Activated naive CD4-positive, alpha-beta T cell treated with anti-CD3 and anti-CD28 coated beads, Interleukin-2, amount 10 ng/mL, durations not matched to agents 7 days and 5 days (primary cell): ENCODE measurements around the gene SLC16A3.

Experiments used
- CTCF ChIA-PET: fragments of 350-600 bp; sonication (Branson Sonifier 250); formaldehyde crosslinking; loops from one replicate; lab custom pipeline; 2021; ENCODE audit warnings: antibody characterized with exemption; lab: Charles Lee
- DNase-seq: peaks from one replicate; pipeline ENCODE4 v3.0.0-alpha.2; 2020
- H3K27ac Mint-ChIP-seq: one replicate; pipeline ENCODE4 v1.8.0; 2021; ENCODE audit warnings: mild to moderate bottlenecking, moderate library complexity, mixed read lengths
- H3K27me3 Mint-ChIP-seq: one replicate; pipeline ENCODE4 v1.8.0; 2021; ENCODE audit warnings: mild to moderate bottlenecking, mixed read lengths
- H3K36me3 Mint-ChIP-seq: one replicate; pipeline ENCODE4 v1.8.0; 2021; ENCODE audit warnings: mixed read lengths
- H3K4me1 Mint-ChIP-seq: one replicate; pipeline ENCODE4 v1.8.0; 2021; ENCODE audit warnings: mixed read lengths
- H3K4me3 Mint-ChIP-seq: one replicate; pipeline ENCODE4 v1.8.0; 2021; ENCODE audit warnings: mild to moderate bottlenecking, moderate library complexity, mixed read lengths
- H3K9me3 Mint-ChIP-seq: one replicate; pipeline ENCODE4 v1.8.0; 2021; ENCODE audit warnings: mixed read lengths

The SLC16A3 gene

DNA sequence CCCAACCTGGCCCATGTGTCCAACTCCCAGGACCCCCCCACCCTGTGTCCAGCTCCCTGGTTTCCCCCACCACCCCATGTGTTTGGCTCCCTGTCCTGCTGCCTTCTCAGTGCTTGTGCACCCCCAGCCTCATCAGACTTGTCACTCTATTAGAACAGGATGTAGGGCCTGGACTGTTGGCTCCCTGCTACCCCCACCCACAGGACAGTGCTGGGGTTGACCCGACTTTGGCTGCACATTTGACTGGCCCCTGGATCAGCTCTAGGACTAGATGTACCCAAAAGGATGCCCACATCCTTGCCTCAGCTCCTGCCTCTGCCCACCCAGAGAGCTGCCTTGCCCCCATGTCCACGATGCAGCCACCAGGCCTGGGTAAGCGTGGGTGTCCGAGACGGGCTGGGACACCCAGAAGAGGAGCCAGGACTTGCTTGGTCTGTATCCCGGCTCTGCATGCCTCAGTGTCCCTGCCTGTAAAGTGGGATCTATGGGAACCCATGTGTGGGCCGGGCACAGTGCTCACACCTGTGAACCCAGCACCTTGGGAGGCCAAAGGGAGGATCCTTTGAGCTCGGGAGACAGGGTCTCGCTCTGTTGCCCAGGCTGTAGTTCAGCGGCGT is 14.7 kb upstream of the SLC16A3 start:
- Mint-ChIP-seq H3K27me3 (peaks cover 16% of the 10 kb centered on the region), H3K4me1 (peaks cover 43% of the 10 kb centered on the region), H3K36me3 (peaks cover 2% of the 10 kb centered on the region), H3K4me3 (peak overlapping the region; percentile 67), H3K27ac (peak overlapping the region; percentile 72), H3K9me3 (no peaks in the 10 kb centered on the region)
- DNase-seq, result no peak
- CTCF ChIA-PET, result interaction anchor here (1.2 kb wide), 1 partner anchor 8 kb away, joined by 3 read pairs; no protein-coding TSS in a partner anchor

DNA sequence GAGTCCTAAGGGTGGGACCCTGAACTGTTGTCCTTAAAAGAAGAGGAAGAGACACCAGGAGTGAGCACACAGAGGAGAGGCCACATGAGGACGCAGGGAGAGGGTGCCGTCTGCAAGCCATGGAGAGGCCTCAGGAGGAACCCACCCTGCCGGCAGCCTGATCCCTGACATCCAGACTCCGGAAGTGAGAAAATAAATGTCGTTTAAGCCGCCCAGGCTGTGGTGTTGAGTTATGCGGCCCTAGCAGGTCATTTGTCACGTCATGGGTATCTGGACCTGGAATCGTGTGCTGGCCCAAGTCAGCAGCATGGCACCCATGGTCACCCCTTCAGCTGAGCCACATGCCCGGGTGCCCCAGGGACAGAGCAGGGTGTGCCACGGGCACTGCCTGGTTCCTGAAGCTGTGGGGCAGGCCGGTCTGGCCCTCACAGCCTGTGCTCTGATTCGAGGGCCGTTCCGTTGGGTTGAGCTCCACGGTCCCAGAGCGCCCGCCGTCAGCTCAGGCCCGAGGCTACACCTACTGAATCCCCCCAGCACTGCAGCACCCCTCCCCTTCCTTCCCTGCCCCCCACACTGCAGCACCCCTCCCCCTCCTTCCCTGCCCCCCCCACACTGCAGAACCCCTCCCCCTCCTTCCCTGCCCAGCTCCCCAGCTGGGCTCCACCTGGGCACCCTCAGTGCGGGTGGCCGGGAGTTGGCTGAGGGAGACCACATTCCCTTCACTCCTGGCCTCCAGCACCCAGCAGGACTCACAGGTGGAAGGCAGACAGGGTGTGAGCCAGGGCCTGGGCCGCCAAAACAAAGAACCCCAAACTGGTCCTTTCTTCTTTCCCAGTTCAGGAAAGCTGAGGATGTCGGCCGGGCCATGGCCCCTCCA is 13.5 kb upstream of the SLC16A3 start:
- no peaks in the 10 kb centered on the region for H3K9me3 Mint-ChIP-seq
- DNase-seq, result no peak
- peaks cover 20% of the 10 kb centered on the region for H3K27me3 Mint-ChIP-seq
- peaks cover 37% of the 10 kb centered on the region for H3K4me1 Mint-ChIP-seq
- H3K36me3 Mint-ChIP-seq, result no peaks in the 10 kb centered on the region
- CTCF ChIA-PET, result interaction anchor here (1.4 kb wide), 1 partner anchor 20 kb away, joined by 3 read pairs; no protein-coding TSS in a partner anchor
- H3K4me3 Mint-ChIP-seq, result no peak overlapping the region
- H3K27ac Mint-ChIP-seq, result no peak overlapping the region

DNA sequence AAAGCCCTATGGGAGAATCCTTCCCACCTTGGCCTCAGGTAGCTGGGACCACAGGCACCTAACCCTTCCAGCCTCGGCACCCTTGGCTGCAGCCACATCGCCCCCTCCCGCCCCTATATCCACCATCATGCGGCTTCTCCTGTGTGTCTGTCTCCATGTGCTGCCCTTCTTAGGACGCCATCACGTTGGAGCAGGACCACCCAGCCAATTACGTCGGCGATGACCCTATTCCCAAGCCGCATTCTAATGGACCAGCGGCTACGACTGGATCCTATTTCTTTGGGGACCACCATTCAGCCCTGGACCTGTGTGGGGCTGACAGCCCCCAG is 12.9 kb upstream of the SLC16A3 start:
- H3K4me1 Mint-ChIP-seq, result peaks cover 37% of the 10 kb centered on the region
- no peak overlapping the region for H3K4me3 Mint-ChIP-seq
- no peak overlapping the region for H3K27ac Mint-ChIP-seq
- no peaks in the 10 kb centered on the region for H3K36me3 Mint-ChIP-seq
- CTCF ChIA-PET, result interaction anchor here (1.4 kb wide), 1 partner anchor 20 kb away, joined by 3 read pairs; no protein-coding TSS in a partner anchor
- H3K27me3 Mint-ChIP-seq, result peaks cover 20% of the 10 kb centered on the region
- H3K9me3 Mint-ChIP-seq, result no peaks in the 10 kb centered on the region
- DNase-seq, result no peak

DNA sequence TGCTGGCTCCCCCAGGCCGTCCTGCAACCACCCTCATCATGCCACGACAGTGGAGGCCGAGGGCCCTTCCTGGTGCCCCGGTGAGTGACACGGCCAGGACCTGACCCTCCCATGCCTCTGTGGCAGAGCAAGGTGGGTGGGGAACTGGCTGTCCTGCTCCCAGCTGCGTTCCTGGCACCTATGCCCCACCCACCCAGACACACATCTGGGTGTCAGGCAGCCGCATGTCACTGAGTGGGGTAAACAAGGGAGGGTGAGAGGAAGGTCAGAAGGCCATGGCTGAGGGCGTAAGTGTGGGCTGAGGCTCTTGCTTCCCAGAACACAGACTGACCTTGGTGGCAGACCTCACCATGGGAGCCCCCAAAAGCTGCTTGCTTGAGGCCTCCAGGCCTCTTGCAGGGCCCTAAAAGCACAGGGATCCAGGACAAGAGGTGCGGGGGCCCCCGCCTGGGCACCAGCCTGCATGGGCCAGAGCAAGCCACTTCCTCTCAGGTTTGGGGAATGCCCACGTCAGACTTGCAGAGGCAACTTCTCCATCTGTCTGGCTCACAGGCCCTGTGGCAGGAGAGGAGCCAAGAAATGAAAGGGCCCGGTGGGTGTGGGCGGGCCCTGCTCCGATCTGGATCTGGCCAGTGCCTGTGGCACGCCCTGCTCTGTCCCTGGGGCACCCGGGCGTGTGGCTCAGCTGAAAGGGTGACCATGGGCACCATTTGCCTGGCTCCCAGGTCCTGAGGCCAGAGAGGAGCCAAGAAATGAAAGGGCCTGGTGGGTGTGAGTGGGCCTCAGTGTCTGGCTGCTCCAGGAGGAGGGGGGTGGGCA is 12.3 kb upstream of the SLC16A3 start:
- peak; percentile 57 for DNase-seq
- H3K27ac Mint-ChIP-seq, result peak overlapping the region; percentile 4
- H3K27me3 Mint-ChIP-seq, result peaks cover 20% of the 10 kb centered on the region
- H3K4me1 Mint-ChIP-seq, result peaks cover 35% of the 10 kb centered on the region
- no peak overlapping the region for H3K4me3 Mint-ChIP-seq
- CTCF ChIA-PET, result interaction anchor here (1.4 kb wide), 1 partner anchor 19 kb away, joined by 3 read pairs; no protein-coding TSS in a partner anchor
- no peaks in the 10 kb centered on the region for H3K36me3 Mint-ChIP-seq
- H3K9me3 Mint-ChIP-seq, result no peaks in the 10 kb centered on the region

DNA sequence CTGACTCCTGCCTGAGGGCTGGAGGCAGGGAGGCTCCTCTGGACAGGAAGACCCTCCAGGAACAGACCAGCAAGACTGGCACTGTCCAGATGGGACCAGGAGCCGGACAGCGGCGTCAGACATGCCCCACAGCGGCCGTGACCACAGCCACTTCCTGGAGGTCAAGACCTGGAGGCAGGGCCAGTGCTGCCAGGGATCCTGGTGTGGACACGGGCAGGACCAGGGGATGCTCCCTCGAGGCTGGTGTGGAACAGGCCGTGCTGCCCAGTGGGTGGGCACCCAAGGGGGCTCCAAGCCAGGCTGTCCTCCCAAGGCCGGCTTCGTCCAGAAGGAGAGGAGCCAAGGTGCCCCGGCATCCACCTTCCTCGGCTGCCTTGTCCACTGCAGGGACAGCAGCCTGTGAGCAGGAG is 11.7 kb upstream of the SLC16A3 start:
- H3K27ac Mint-ChIP-seq, result no peak overlapping the region

DNA sequence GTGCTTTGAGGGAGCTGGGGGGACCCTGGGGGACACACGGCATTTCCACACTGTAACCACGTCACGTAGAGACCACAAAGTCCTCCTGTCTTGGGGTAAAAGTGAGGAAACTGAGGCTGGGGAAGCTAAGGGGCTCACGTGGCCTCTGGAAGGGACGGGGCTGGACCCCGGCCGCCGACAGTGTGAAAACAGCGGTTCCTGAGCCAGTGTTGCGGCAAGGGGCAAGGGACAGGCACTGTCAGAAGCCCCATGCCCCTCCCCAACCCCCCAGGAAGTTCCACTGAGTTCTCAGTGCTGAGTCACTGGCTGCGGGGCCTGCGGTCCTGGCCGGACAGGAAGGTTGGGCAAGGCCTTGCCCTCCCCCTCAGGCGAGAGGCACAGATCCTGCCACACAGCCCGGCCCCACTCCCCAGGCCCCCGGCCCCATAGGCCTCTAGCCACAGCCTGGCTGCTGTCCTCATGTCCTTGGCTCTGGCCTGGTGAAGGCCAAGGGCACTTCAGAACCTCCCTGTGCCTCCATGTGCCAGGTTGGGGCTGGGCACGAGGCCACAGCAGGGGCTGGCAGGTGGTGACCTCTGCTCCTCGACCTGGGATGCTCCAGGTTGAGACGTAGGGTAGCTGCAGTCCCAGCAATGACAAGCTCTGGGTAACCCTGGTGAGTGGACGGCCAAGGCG is 11.2 kb upstream of the SLC16A3 start:
- Mint-ChIP-seq H3K4me3 (no peak overlapping the region), H3K27me3 (peaks cover 20% of the 10 kb centered on the region), H3K4me1 (peaks cover 30% of the 10 kb centered on the region)

More for the DNA sequence above, 11.7 kb upstream of the SLC16A3 start:
- Mint-ChIP-seq H3K4me3 (no peak overlapping the region), H3K4me1 (peaks cover 30% of the 10 kb centered on the region), H3K36me3 (no peaks in the 10 kb centered on the region), H3K27me3 (peaks cover 20% of the 10 kb centered on the region), H3K9me3 (no peaks in the 10 kb centered on the region)
- CTCF ChIA-PET, result no interaction called here
- DNase-seq, result no peak

DNA sequence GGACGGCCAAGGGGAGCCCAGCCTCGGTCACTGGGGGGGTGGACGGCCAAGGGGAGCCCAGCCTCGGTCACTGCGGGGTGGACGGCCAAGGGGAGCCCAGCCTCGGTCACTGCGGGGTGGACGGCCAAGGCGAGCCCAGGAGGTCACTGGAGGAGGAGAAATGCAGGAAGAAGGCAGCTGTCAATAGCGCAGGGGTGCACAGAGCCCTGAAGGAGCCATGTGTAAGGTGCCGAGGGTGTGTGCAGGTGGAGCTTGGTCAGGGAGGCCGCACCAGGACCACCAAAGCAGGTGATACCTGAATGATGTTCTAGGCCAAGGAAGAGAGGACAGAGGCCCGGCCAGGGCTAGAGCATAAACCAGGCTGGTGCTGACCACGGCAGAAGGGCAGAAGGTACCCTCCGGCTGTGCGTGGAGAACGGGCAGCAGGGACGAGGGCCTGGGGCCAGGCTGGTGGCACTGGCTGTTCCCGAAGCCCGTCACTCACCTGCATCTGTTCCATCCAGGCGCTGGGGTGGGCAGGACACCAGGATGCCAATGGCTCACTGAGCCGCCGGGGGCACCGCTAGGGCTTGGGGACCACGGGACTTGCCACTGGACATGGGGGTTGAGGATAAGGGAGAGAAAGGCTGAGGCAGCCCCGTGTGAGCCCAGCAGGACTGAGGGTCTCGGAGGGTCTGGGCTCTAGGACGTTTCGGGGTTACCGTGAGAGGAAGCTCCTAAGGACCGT is 10.3 kb upstream of the SLC16A3 start:
- Mint-ChIP-seq H3K4me3 (no peak overlapping the region), H3K4me1 (peaks cover 26% of the 10 kb centered on the region), H3K9me3 (no peaks in the 10 kb centered on the region), H3K27me3 (peaks cover 21% of the 10 kb centered on the region), H3K27ac (no peak overlapping the region), H3K36me3 (no peaks in the 10 kb centered on the region)
- no peak for DNase-seq
- CTCF ChIA-PET, result no interaction called here

More for the DNA sequence above, 11.2 kb upstream of the SLC16A3 start:
- Mint-ChIP-seq H3K36me3 (no peaks in the 10 kb centered on the region), H3K9me3 (no peaks in the 10 kb centered on the region), H3K27ac (no peak overlapping the region)
- CTCF ChIA-PET, result no interaction called here
- no peak for DNase-seq

DNA sequence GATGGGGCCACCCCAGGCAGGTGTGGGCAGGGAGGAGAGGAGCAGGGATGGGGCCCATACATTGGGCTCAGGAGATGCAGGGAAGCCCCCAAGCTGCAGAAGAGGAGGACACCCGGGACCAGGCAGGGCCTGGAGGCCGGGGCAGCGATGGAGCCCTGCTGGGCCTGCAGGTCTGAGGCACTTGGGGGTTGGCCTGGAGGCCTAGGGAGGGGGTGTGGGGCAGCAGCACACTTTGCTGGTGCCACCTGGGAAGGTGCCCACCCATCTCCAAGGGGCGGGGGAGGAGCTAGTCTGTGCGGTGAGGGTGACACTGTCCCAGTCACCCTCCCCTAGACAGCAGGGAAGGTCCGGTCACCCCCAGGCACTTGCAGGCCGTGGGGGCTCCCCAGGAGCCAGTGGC is 9.8 kb upstream of the SLC16A3 start:
- Mint-ChIP-seq H3K36me3 (no peaks in the 10 kb centered on the region), H3K9me3 (peaks cover 3% of the 10 kb centered on the region), H3K4me3 (no peak overlapping the region), H3K4me1 (peaks cover 23% of the 10 kb centered on the region), H3K27me3 (peaks cover 18% of the 10 kb centered on the region), H3K27ac (no peak overlapping the region)
- CTCF ChIA-PET, result interaction anchor here (1.1 kb wide), 1 partner anchor 18 kb away, joined by 3 read pairs; no protein-coding TSS in a partner anchor
- DNase-seq, result no peak

DNA sequence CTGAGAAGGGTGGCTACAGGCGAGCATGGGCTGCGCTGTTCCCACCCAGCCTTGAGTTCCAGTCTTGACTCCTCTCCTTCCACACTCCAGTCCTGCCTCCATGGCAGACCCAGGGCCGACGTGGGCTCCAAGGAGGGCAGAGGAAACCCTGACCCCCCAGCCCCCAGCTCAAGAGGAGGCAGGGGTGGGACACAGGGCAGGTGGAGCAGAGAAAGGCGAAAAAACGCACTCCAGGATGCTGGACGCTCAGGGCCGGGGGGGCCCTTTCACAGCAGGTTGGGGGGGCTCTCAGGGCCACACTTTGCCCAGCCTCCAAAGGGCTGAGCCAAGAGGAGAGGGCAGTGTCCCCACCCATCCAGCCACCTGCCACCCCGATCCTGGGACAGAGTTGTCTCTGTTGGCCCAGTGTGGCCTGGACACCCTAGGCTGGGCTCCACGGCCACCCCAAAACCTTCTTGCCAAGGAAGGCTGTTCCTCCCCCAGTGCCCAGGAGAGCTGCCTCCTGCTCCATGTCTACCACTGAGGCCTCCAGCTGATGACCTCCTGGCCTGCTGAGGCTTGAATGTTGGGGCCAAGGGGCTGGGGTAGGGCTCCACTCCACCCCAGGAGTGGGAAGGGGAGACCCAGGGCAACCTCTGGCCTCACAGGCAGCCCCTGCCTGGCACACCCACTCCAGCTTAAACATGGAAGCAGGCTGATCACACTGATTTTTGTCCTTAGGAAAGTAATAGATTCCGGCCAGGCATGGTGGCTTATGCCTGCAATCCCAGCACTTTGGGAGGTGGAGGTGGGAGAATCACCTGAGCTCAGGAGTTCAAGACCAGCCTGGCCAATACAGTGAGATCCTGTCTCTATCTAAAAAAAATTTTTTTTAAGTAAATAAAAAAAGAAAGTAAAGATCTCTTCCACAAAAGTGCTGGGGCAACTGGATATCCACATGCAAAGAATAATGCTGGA is 8.8 kb upstream of the SLC16A3 start:
- no peak overlapping the region for H3K27ac Mint-ChIP-seq
- CTCF ChIA-PET, result interaction anchor here (1.1 kb wide), 1 partner anchor 19 kb away, joined by 3 read pairs; no protein-coding TSS in a partner anchor
- H3K4me3 Mint-ChIP-seq, result no peak overlapping the region
- H3K27me3 Mint-ChIP-seq, result peaks cover 15% of the 10 kb centered on the region
- H3K9me3 Mint-ChIP-seq, result peaks cover 3% of the 10 kb centered on the region
- no peak for DNase-seq
- no peaks in the 10 kb centered on the region for H3K36me3 Mint-ChIP-seq
- peaks cover 17% of the 10 kb centered on the region for H3K4me1 Mint-ChIP-seq

DNA sequence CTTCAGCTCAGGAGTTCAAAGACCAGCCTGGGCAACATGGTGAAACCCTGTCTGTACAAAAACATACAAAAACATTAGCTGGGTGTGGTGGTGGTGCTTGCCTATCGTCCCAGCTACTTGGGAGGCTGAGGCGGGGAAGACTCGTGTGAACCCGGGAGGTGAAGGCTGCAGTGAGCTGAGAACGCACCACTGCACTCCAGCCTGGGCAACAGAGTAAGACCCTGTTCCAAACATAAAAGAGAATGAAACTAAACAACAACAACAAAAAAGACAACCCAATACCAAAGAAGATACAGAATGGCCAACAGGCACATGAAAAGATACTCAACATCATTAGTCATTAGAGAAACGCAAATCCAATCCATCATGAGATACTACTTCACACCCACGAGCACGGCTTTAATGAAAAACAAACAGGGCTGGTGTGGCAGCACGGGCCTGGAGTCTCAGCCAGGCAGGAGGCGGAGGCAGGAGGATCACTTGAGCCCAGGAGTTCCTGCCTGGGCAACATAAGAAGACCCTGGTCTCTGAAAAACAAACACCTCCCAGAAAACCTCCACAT is 7.4 kb upstream of the SLC16A3 start:
- peaks cover 15% of the 10 kb centered on the region for H3K27me3 Mint-ChIP-seq
- CTCF ChIA-PET, result no interaction called here
- no peak overlapping the region for H3K4me3 Mint-ChIP-seq
- no peak overlapping the region for H3K27ac Mint-ChIP-seq
- peaks cover 3% of the 10 kb centered on the region for H3K9me3 Mint-ChIP-seq
- no peak for DNase-seq
- peaks cover 8% of the 10 kb centered on the region for H3K4me1 Mint-ChIP-seq
- no peaks in the 10 kb centered on the region for H3K36me3 Mint-ChIP-seq

DNA sequence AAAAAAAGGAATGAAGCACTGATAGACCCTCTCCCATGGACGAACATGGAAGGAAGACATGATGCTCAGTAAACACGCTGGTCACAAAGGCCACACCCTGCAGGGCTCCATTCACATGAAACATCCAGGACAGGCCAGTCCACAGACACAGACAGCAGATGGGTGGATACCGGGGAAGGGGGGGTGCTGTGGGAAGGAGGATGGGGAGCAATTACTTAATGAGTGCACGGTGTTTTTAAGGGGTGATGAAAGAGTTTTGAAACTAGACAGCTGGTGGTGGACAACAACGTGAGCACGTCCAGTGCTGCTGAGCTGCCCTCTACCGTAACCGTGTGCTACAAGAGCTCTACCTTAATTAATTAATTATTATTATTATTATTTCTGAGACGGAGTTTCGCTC is 6.0 kb upstream of the SLC16A3 start:
- DNase-seq, result no peak
- Mint-ChIP-seq H3K4me3 (no peak overlapping the region), H3K4me1 (peaks cover 7% of the 10 kb centered on the region), H3K9me3 (peaks cover 3% of the 10 kb centered on the region), H3K36me3 (no peaks in the 10 kb centered on the region), H3K27ac (no peak overlapping the region), H3K27me3 (peaks cover 15% of the 10 kb centered on the region)
- CTCF ChIA-PET, result no interaction called here

DNA sequence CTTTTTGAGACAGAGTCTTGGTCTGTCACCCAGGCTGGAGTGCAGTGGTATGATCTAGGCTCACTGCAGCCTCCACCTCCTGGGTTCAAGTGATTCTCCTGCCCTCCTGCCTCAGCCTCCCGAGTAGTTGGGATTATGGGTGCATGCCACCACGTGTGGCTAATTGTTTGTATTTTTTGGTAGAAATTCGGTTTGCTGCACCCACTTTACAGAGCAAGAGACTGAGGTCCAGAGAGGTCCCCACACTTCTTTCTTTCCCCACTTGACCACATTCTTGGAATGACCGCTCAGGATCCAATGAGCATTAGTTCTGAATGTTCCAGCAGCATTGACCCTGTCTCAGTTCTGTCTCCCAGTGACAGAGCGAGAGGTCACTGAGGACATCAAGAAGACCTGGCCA is 5.3 kb upstream of the SLC16A3 start:
- CTCF ChIA-PET, result no interaction called here
- no peak overlapping the region for H3K4me3 Mint-ChIP-seq
- DNase-seq, result no peak
- H3K27me3 Mint-ChIP-seq, result peaks cover 18% of the 10 kb centered on the region
- no peaks in the 10 kb centered on the region for H3K36me3 Mint-ChIP-seq
- H3K9me3 Mint-ChIP-seq, result peaks cover 3% of the 10 kb centered on the region
- no peak overlapping the region for H3K27ac Mint-ChIP-seq
- H3K4me1 Mint-ChIP-seq, result peaks cover 7% of the 10 kb centered on the region
